NCI-H1694 (cell line): ENCODE measurements around the gene SIGLEC10.

Experiments
- DNase-seq: peaks from one replicate; lab custom pipeline; 2025; lab: John Stamatoyannopoulos, UW

Gene SIGLEC10

GRCh38 chr19:51392701-51393100, 24.7 kb downstream of the SIGLEC10 start:
- DNase-seq = no peak

GRCh38 chr19:51391073-51391611, 26.3 kb downstream of the SIGLEC10 start:
- DNase-seq = no peak

- no peak for DNase-seq
Measured at GRCh38 chr19:51389143-51389542, 28.3 kb downstream of the SIGLEC10 start.

- no peak for DNase-seq
Measured at GRCh38 chr19:51387924-51388389, 29.5 kb downstream of the SIGLEC10 start, which contains the start of gene LIM2. Gene LIM2, minus strand, starts transcription at chr19:51387974. Its CDS starts 531 bp downstream, at chr19:51387443.

- no peak for DNase-seq
Measured at GRCh38 chr19:51386882-51387520, 30.4 kb downstream of the SIGLEC10 start.

GRCh38 chr19:51382004-51382403, 35.4 kb downstream of the SIGLEC10 start:
- no peak for DNase-seq

GRCh38 chr19:51380379-51380778, 37.1 kb downstream of the SIGLEC10 start:
- DNase-seq = no peak

- no peak for DNase-seq
Measured at GRCh38 chr19:51377422-51377821, 40.0 kb downstream of the SIGLEC10 start.

GRCh38 chr19:51375504-51376221, 41.8 kb downstream of the SIGLEC10 start:
- DNase-seq = no peak

- DNase-seq = no peak
Measured at GRCh38 chr19:51372649-51373504, 44.6 kb downstream of the SIGLEC10 start, which contains the start of gene NKG7. Gene NKG7, minus strand, starts transcription at chr19:51372654. Its CDS starts 119 bp downstream, at chr19:51372535.

- no peak for DNase-seq
Measured at GRCh38 chr19:51372021-51372648, 45.3 kb downstream of the SIGLEC10 start.

GRCh38 chr19:51371186-51371690, 46.2 kb downstream of the SIGLEC10 start:
- DNase-seq = no peak

GRCh38 chr19:51370230-51370629, 47.2 kb downstream of the SIGLEC10 start:
- DNase-seq = no peak

GRCh38 chr19:51368366-51369282, 48.8 kb downstream of the SIGLEC10 start, which contains the start of gene CLDND2:
Gene CLDND2, minus strand, starts transcription at chr19:51369003. Its CDS starts 426 bp downstream, at chr19:51368577.
- DNase-seq = no peak

GRCh38 chr19:51367565-51368365, 49.7 kb downstream of the SIGLEC10 start:
- DNase-seq = no peak

GRCh38 chr19:51367255-51367564, 50.2 kb downstream of the SIGLEC10 start:
- DNase-seq = no peak

GRCh38 chr19:51366389-51367254, 50.8 kb downstream of the SIGLEC10 start:
- no peak for DNase-seq

GRCh38 chr19:51365965-51366388, 51.5 kb downstream of the SIGLEC10 start, which contains the start of gene ETFB:
Gene ETFB, minus strand, starts transcription at chr19:51366388. Its CDS starts 62 bp downstream, at chr19:51366326.
- DNase-seq = no peak
